CD14-positive monocyte (primary cell): ENCODE results near the gene CMSS1. TPM values are rescaled to one million over a fixed set of nuclear protein-coding genes. Genes with fewer than 3 reads are reported as not detected.

Experiments used
- DNase-seq, 3 donors: peaks; one replicate each; pipeline ENCODE4 v3.0.0-alpha.2; 2011 to 2022
- H2AFZ ChIP-seq: 2 replicates; pipeline ENCODE4 v1.6.0; 2012; ENCODE audit warnings: mild to moderate bottlenecking, low read depth, low read length, inconsistent platforms; ENCODE audit not compliant: insufficient read depth, poor library complexity, severe bottlenecking
- H3K27ac ChIP-seq, 2 donors: 1 replicate in 1 of 2; 2 replicates in 1 of 2; pipeline ENCODE4 v1.5.1; 2012 to 2013; ENCODE audit warnings: low read length in 2 of 2, control low read depth in 1 of 2, inconsistent platforms in 1 of 2, low read depth in 1 of 2, mild to moderate bottlenecking in 1 of 2
- H3K27me3 ChIP-seq, 2 donors: one replicate each; pipeline versions ENCODE4 v1.6.0 to v1.6.1; 2011 to 2013; ENCODE audit warnings: low read length in 2 of 2; ENCODE audit not compliant: control insufficient read depth in 2 of 2, insufficient read depth in 2 of 2
- H3K36me3 ChIP-seq, 2 donors: replicated peaks in 1 of 2; 1 replicate in 1 of 2; 2 replicates in 1 of 2; pipeline versions ENCODE4 v1.5.1 to v1.6.1; 2012 to 2013; ENCODE audit warnings: low read length in 2 of 2, control low read depth in 1 of 2, inconsistent platforms in 1 of 2, mild to moderate bottlenecking in 1 of 2; ENCODE audit not compliant: insufficient read depth in 2 of 2, control insufficient read depth in 1 of 2
- H3K4me1 ChIP-seq, 2 donors: 1 replicate in 1 of 2; 2 replicates in 1 of 2; pipeline versions ENCODE4 v1.5.1 to v1.6.1; 2012 to 2013; ENCODE audit warnings: low read length in 2 of 2, control low read depth in 1 of 2, inconsistent platforms in 1 of 2, mild to moderate bottlenecking in 1 of 2, moderate library complexity in 1 of 2; ENCODE audit not compliant: insufficient read depth in 2 of 2, control insufficient read depth in 1 of 2
- H3K4me2 ChIP-seq: replicated peaks from 2 replicates; pipeline ENCODE3; 2012; ENCODE audit warnings: low read length, moderate library complexity, mild to moderate bottlenecking; ENCODE audit not compliant: poor library complexity, severe bottlenecking; ENCODE audit errors: extremely low read depth
- H3K4me3 ChIP-seq, 3 experiments: fragments of 200-600 bp in 1 of 3; sonication (generic) in 1 of 3; replicated peaks in 1 of 3; 1 replicate in 2 of 3; 2 replicates in 1 of 3; pipeline ENCODE4 v1.5.1; 2011 to 2013; ENCODE audit warnings: low read length in 3 of 3, mild to moderate bottlenecking in 3 of 3, control low read depth in 2 of 3, low read depth in 2 of 3, inconsistent platforms in 1 of 3, moderate library complexity in 1 of 3
- H3K79me2 ChIP-seq: 2 replicates; pipeline ENCODE4 v1.6.0; 2012; ENCODE audit warnings: mild to moderate bottlenecking, control low read depth, inconsistent platforms, low read length, moderate library complexity; ENCODE audit not compliant: insufficient read depth
- H3K9ac ChIP-seq: 2 replicates; pipeline ENCODE4 v1.6.0; 2017; ENCODE audit warnings: low read length, mild to moderate bottlenecking; ENCODE audit not compliant: insufficient read depth, poor library complexity, severe bottlenecking
- H3K9me3 ChIP-seq, 2 donors: replicated peaks in 1 of 2; 1 replicate in 1 of 2; 2 replicates in 1 of 2; pipeline versions ENCODE4 v1.5.1 to v1.6.1; 2012 to 2013; ENCODE audit warnings: low read length in 2 of 2, control low read depth in 1 of 2; ENCODE audit not compliant: control insufficient read depth in 1 of 2, insufficient read depth in 1 of 2
- H4K20me1 ChIP-seq: 2 replicates; pipeline ENCODE4 v1.6.0; 2012; ENCODE audit warnings: mild to moderate bottlenecking, low read length, control low read depth, moderate library complexity; ENCODE audit not compliant: insufficient read depth
- H3K27ac Mint-ChIP-seq, 7 donors: one replicate each; pipeline ENCODE4 v1.8.0; 2020; ENCODE audit warnings: mild to moderate bottlenecking in 7 of 7, mixed read lengths in 7 of 7, moderate library complexity in 6 of 7, inconsistent platforms in 2 of 7
- H3K27me3 Mint-ChIP-seq, 3 donors: one replicate each; pipeline ENCODE4 v1.8.0; 2021 to 2022; ENCODE audit warnings: low read depth in 3 of 3, mild to moderate bottlenecking in 3 of 3, mixed read lengths in 3 of 3, moderate library complexity in 3 of 3, inconsistent platforms in 1 of 3
- H3K36me3 Mint-ChIP-seq, 2 donors: one replicate each; pipeline ENCODE4 v1.8.0; 2020; ENCODE audit warnings: mixed read lengths in 2 of 2, inconsistent platforms in 1 of 2, mild to moderate bottlenecking in 1 of 2
- H3K4me1 Mint-ChIP-seq: one replicate; pipeline ENCODE4 v1.8.0; 2020; ENCODE audit warnings: mild to moderate bottlenecking, mixed read lengths
- H3K4me3 Mint-ChIP-seq, 2 donors: one replicate each; pipeline ENCODE4 v1.8.0; 2020; ENCODE audit warnings: mild to moderate bottlenecking in 2 of 2, mixed read lengths in 2 of 2, moderate library complexity in 1 of 2
- H3K9me3 Mint-ChIP-seq, 7 donors: one replicate each; pipeline ENCODE4 v1.8.0; 2020 to 2022; ENCODE audit warnings: mixed read lengths in 7 of 7, mild to moderate bottlenecking in 6 of 7, moderate library complexity in 6 of 7, inconsistent platforms in 2 of 7
- CTCF ChIP-seq: fragments of 200-600 bp; IDR thresholded peaks from one replicate; pipeline ENCODE4 v1.8.0; 2022; ENCODE audit warnings: antibody characterized with exemption, mild to moderate bottlenecking
- whole genome bisulfite sequencing: methylation state at CpG from one replicate; pipeline ENCODE4 v1.1.5; 2013; ENCODE audit warnings: missing lambda C conversion rate; ENCODE audit not compliant: insufficient coverage; 5-methylcytosine and 5-hydroxymethylcytosine counted together
- intact Hi-C, 2 donors: fragments of 100-400 bp; cut with micrococcal nuclease; formaldehyde crosslinking; loops; one replicate each; pipeline versions ENCODE4 v1.15.0 to v1.15.1; 2023
- polyA plus RNA-seq, 3 donors: library from polyadenylated mRNA; depleted of rRNA in 1 of 3; unstranded in 2 of 3; stranded (reverse) in 1 of 3; fragments of 300-500 nt in 2 of 3; fragments of >200 nt in 1 of 3; fragmentation: Illumina TruSeq in 2 of 3; gene quantifications; 1 replicate in 2 of 3; 2 replicates in 1 of 3; pipeline ENCODE4 v1.2.3, GENCODE V29; 2012 to 2021

CMSS1 gene
- polyA plus RNA-seq, 3 donors, result 1.1 to 3.6 (median 2.2) TPM

- Histone ChIP-seq H3K9me3 (no peaks in the 10 kb centered on the region), H3K9ac (no peak overlapping the region), H3K79me2 (no peaks in the 10 kb centered on the region), H3K27me3 (no peaks in the 10 kb centered on the region), H3K27ac (no peak overlapping the region), H3K4me2 (no peak overlapping the region), H2AFZ (no peak overlapping the region), H3K36me3 (no peaks in the 10 kb centered on the region), H3K4me1 (no peaks in the 10 kb centered on the region), H4K20me1 (no peaks in the 10 kb centered on the region), H3K4me3 (no peak overlapping the region)
- intact Hi-C loops, result no loop called here
- Mint-ChIP-seq H3K36me3 (no peaks in the 10 kb centered on the region), H3K4me1 (no peaks in the 10 kb centered on the region), H3K27ac (no peak overlapping the region), H3K27me3 (peaks cover 0 to 3% (median 0%) of the 10 kb centered on the region in 3 donors), H3K4me3 (no peak overlapping the region), H3K9me3 (peaks cover 0 to 8% (median 0%) of the 10 kb centered on the region in 7 donors)
- DNase-seq, result no peak
- no peak for TF ChIP-seq CTCF
- 90% methylated on average over 2 of the region's 3 CpGs for WGBS
These were observed 390.2 kb downstream of the CMSS1 start for GRCh38 chr3:100207886-100208285.

DNA sequence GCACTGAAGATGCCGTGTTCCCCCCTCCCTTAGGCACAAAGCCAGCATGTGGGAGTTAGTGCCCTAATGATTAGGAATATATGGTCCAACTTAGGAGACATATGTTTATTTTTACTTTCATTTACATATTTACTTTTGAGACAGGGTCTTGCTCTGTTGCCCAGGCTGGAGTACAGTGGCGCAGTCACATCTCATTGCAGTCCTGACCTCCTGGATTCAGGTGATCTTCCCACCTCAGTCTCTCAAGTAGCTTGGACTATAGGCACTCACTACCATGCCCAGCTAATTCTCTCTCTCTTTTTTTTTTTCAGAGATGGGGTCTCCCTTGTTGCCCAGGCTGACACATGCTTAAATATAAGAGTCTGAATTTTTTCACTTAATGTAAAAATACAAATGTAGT, 391.5 kb downstream of the CMSS1 start:
- Mint-ChIP-seq H3K27me3 (peaks cover 0 to 3% (median 0%) of the 10 kb centered on the region in 3 donors), H3K9me3 (peaks cover 0 to 5% (median 0%) of the 10 kb centered on the region in 7 donors), H3K27ac (no peak overlapping the region), H3K4me3 (no peak overlapping the region), H3K4me1 (no peaks in the 10 kb centered on the region), H3K36me3 (no peaks in the 10 kb centered on the region)
- intact Hi-C loops, result no loop called here
- H3K9ac ChIP-seq, result no peak overlapping the region
- no peak overlapping the region for H3K4me3 ChIP-seq
- no peak overlapping the region for H2AFZ ChIP-seq
- H3K4me1 ChIP-seq, result no peaks in the 10 kb centered on the region
- H3K4me2 ChIP-seq, result no peak overlapping the region
- WGBS, result 100% methylated on average over 2 of the region's 2 CpGs
- no peak for TF ChIP-seq CTCF
- H3K79me2 ChIP-seq, result no peaks in the 10 kb centered on the region
- no peaks in the 10 kb centered on the region for H3K27me3 ChIP-seq
- H4K20me1 ChIP-seq, result no peaks in the 10 kb centered on the region
- DNase-seq, result no peak
- H3K9me3 ChIP-seq, result no peaks in the 10 kb centered on the region
- no peak overlapping the region for H3K27ac ChIP-seq
- no peaks in the 10 kb centered on the region for H3K36me3 ChIP-seq
